ENCODE results near the gene VMO1.

Gene VMO1

DNA sequence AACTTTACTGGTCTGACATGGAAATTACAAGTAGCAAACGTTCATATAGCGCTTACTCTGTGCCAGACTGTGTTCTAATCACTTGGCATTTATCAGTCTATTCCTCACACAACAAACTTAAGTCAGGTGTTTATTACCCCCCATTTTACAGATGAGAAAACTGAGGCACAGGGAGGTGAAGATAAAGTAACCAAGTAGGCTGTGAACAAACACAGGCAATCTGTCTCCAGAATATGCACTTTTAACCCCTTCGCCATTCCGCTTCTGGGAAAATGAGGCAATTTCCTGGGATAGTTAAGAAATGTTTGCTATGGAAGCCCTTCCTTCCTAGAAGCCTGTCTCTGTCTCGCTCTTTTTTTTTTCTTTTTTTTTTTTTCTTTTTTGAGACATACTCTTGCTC lies 34.2 kb downstream of the VMO1 start:
- DNase-seq, result no peak

DNA sequence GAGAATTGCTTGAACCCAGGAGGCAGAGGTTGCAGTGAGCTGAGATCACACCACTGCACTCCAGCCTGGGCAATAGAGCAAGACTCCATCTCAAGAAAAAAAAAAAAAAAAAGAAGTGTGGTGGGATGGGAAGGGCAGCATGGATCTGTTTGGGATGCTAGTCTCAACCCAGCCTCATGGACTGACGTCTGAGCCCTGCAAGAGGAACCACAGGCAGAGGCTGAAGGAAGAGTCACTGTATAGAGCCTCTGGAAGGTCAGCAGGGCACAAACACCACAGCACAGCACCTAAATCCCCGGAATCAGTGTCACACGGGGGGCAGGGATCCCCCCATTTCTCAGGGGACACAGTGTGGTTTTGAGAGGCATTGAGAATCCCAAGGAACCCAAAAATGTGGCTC lies 35.6 kb downstream of the VMO1 start:
- DNase-seq, result no peak

DNA sequence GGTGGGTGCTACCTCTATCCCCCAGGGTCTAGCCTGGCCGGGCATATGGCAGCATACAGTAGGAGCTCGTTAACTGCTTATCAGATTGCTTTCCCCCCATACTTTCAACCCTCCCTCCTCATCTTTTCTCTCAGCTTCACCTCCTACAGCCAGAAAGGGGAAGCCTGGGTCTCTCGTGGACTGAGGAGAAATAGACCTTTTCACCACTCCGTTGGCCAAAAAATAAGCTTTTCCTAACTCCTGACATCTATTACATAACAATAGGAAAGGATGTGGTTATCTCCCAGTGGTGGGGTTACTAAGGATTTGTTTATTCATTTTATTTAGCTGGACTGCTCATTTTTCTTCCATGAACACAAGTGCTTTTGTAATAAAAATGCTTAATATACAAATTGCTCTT lies 37.5 kb downstream of the VMO1 start:
- DNase-seq, result no peak

DNA sequence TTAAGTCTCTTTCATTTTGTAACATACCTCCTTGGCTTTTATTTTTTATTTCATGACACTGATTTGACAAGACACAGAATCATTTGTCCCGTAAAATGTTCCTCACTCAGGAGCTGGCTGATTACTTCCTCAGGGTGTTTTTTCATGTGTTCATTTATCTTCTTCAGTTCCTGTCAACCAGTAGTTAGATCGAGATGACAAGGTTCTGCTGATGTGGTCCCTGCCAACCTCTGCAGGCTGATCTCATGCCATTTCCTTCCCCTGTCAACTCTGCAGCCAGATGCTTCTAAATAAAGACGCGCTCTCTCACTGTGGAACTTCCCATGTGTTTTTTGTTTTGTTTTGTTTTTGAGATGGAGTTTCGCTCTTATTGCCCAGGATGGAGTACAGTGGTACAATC lies 38.3 kb downstream of the VMO1 start:
- no peak for DNase-seq

DNA sequence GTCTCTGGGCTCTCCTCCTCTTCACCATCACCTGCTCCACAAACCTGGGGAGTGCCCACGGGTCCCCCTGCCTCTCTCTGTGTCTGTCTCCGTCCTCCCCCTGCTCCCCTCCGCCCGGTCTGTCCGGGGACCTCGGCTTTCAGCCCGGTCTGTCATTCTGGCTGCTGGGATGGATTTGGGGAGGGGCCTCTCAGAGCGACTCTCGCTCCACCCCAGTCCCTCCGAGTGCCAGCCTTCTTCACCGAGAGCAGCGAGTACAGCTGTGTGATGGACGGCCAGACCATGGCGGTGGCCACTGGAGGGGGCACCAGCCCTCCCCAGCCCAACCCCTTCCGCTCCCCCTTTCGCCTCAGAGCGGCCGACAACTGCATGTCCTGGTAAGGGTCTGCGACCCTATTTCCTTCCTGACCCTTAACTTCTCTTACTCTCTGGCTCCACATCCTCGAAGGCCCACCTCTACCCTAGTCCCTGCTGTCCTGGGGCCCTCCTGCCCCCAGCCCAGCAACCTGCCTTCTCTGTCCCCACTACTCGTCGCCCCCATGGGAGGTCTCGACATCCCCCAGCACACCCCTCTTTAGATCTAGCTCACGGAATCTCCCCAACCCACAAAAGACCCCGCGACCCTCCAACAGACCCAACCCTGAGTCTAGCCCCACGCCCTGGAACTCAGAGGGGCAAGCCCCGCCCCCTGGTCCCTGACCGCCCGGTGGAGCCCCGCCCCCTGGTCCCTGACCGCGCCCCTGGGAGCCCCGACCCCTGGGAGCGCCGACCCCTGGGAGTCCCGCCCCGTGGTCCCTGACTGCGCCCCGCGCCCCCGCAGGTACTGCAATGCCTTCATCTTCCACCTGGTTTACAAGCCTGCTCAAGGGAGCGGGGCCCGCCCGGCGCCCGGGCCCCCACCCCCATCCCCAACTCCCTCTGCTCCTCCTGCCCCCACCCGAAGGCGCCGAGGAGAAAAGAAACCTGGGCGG lies 40.9 kb downstream of the VMO1 start:
- no peak for DNase-seq

DNA sequence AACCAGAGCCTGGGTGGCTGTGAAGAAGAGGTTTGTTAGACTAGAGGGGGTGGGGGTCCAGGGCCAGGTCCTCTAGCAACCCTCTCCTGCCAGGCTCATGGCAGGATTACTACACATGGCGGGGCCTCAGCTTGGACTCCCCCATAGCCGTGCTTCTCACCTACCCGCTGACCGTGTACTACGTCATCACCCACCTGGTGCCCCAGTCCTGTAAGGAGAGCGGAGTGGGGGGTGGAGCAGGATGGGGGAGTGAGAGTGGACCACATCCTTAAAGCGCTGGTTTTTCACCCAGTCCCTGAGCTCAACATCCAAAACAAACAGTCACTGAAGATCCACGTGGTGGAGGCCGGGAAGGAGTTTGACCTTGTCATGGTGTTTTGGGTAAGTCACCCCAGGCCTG lies 42.3 kb downstream of the VMO1 start:
- no peak for DNase-seq

DNA sequence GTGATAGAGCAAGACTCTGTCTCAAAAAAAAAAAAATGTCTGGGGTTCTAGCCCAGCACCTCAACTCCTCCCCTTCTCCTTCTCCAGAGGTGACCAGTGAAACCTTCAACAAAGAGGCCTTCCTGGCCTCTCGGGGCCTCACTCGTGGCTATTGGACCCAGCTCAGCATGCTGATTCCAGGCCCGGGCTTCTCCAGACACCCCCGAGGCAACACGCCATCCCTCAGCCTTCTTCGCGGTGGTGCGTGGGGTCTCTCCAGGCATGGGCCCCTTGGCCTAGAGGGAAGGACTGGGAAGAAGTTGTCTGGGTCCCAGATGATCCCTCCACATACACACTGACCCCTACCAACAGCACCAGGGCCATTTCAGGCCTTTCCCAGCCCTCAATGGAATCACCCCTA lies 42.9 kb downstream of the VMO1 start:
- no peak for DNase-seq

DNA sequence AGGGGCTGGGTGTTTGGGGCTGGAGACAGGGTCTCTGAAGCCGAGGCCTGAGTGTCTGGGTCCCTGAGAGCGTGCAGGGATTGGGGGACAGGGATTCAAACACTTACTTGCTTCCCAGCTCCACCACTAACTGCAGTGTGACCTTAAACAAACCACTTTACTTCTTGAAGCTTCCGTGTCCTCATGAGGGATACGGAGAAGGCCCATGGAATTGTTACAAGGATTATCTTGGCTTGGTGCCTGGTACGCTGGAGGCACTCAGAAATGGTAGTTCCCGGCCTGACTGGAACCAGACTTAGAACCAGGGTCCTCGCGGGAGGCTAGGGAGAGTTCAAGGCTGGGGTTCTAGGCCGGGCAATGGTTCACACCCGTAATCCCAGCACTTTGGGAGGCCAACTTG lies 43.5 kb downstream of the VMO1 start:
- DNase-seq, result no peak

DNA sequence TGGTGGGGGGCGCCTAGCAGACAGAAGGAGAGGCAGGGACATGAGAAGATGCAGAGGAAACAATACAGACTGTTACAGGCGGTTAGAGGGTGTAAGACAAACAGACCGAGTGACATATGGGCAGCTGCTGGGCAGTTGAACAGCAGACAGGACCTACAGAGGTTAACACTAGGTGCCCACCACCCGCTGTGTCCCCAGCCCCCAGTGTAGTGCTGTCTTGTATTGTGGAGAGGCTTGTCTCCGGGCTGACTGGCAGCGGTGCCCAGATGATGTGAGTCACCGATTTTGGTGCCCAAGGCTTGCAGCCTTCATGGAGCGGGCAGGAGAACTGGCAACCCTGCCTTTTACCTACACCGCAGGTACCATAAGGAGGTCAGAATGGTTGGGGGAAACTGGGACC lies 44.0 kb downstream of the VMO1 start:
- no peak for DNase-seq

DNA sequence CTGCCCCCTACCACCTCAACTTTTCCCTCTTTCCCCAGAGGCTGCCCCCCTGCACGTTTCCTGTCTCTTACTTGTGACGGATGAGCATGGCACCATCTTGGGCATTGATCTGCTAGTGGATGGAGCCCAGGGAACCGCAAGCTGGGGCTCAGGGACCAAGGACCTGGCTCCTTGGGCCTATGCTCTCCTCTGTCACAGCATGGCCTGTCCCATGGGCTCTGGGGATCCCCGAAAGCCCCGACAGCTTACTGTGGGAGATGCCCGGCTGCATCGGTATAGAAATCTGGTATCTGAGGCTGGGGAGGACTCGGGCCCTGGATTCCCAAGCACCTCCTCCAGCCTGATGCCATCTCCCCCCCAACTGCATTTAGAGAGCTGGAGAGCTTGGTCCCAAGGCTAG lies 44.6 kb downstream of the VMO1 start:
- no peak for DNase-seq

DNA sequence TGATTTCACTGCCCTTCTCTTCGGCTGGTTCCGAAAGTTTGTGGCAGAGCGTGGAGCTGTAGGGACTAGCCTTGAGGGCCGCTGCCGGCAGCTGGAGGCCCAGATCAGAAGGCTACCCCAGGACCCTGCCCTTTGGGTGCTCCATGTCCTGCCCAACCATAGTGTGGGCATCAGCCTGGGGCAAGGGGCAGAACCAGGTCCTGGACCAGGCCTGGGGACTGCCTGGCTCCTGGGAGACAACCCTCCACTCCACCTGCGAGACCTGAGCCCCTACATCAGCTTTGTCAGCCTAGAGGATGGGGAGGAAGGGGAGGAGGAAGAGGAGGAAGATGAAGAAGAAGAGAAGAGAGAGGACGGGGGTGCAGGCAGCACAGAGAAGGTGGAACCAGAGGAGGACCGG lies 45.6 kb downstream of the VMO1 start:
- DNase-seq, result no peak

DNA sequence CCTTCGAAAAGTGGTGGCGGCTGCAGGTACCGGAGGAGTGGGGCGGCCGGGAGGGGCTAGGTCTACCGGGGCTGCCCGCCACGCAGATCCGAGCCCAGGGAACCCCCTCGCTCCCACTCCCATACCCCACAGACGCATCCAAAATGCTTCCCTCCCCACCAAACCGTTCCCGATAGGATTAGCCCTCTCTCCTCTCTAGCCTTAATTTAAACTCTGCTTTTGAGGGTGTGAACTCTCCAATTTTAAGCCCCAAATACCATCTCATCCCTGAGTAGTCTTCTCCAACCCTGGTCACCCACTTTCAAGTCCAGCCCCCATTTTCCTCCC lies 46.2 kb downstream of the VMO1 start:
- no peak for DNase-seq

DNA sequence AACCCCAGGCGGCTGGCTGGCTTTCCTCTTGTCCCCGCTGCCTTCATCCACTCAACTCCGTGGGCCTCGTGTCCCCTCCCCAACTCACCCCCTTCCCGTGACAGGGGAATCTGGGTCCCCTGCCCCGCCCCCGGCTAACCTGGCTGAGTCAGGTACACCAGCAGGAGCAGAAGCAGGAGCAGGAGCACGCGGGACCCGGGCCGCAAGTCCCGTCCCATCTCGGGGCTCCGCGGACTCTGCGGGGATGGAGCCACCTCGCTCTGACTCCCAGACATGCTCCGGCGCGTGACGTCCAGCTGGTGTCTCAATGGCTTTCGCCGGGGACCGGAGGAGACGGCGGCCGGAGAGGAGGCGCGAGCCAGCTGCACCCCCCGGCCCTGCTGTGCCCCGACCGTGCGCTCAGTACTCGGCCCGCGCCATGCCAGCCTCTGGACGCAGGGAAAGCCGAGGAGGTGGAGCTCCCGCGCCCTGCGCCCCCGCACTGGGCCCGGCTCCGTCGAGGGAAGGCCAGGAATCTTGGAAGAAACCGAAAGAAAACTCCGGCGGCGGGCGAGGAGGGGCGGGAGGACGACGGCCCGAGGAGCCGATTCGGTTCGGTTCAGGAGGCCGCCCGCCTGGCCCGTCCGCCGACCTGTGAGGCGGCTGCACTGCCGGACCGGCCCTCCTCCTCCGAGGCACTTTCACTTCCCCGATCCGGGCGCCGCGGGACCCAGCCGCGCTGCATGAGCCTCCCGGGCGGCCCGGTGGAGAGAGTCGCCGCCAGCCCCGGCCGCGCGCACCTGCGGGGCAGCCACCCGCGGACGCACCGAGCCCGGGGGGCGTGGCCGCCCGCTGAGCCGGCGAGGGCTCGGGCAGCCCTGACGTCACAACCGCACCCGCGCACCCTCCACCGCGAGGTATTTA lies 46.8 kb downstream of the VMO1 start, which contains the start of the genes CXCL16 and ZMYND15:
TSS of gene CXCL16 (minus strand) at position 807 of the 903 bp plus-strand sequence. CDS start at position 218, 589 bp downstream.
TSS of gene ZMYND15 (plus strand) at position 712 of the 903 bp plus-strand sequence. CDS start 716 bp downstream, outside the sequence.
- DNase-seq, result no peak

DNA sequence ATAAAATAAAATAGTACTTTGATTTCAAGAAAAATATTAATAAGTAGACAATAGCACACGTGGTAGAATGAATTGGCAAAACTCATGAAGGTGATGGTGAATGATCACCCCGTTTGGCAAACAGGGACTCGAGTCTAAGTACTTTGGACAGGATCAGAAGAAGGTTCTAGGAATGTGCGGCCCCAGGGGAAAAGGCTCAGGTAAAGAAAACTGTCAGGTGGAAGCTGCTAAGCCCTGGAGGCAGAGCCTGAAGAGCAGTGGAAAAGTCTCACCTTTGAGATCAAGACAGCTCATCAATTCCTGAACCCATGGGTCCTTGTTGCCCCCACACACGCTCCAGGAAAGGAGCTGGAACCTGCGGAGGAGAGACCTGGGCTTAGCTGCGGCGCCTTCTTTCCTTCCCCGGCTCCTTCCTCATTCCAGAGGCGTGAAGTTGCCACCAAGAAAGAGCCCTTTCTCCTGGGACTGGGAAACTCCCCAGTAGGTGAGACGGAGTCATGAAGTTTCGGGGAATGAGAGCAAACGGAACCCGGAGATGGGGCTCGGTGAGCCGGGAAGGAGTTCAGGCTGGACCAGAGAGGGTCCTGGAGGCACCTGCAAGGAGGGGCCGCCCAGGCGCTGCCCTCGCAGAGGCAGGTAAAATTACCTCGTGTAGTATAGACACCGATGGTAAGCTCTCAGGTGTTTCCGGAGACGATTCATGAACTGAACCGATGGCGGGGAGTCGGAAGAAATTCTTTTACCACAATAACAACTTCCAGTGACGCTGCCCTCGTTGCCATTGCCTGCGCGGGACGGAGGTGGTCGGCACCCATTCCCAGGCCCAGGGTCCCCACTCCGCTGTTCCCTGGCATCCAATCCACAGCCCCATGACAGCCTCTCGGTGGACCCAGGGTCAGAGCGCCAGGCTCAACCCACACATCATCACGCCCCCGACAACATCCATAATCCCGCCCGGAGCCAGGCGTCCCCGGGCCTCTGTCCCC lies 47.7 kb downstream of the VMO1 start:
- no peak for DNase-seq

DNA sequence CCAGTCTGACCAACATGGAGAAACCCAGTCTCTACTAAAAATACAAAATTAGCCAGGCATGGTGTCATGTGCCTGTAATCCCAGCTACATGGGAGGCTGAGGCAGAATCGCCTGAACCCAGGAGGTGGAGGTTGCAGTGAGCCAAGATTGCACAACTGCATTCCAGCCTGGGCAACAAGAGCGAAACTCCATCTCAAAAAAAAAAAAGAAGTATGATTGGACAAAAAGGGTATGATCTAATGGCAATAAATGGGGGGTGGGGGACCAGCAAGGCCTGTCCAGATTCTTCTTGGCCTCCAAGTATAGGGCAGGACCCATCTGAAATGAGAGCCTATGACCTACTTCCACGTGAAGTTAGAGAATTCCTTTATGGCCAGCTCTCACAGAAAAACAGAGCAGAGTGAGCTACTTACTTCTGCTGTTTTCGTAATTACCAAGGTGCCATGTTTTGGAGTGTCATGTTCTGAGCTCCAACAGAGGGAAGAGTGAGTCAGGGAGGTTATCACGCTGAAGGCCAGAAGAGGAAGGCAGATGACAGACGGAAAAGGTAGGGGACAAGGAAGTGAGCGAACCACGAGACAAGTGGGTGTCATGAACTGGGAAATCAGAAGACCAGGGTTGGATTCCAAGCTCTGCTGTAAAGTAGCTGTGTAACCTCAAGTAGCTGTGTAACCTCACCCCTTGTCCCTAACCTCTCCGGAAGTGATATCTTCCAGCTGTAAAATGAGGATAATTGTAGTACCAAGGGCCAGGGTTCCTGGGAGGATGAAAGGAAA lies 50.1 kb downstream of the VMO1 start:
- no peak for DNase-seq

Measured in T1000 (cell line).